GM21619 (cell line): ENCODE data around the gene KLF16.

Experiments
- ATAC-seq: cut with Tn5 transposase; IDR thresholded peaks from one replicate; pipeline ENCODE4 v1.9.1; 2021; ENCODE audit not compliant: unreplicated experiment

The KLF16 gene

GRCh38 chr19:1845125-1845515 is 18.3 kb downstream of the KLF16 start:
- ATAC-seq, result no peak

GRCh38 chr19:1844513-1845124 is 18.8 kb downstream of the KLF16 start:
- ATAC-seq, result no peak

- no peak for ATAC-seq
Measured at GRCh38 chr19:1843646-1844394, 19.6 kb downstream of the KLF16 start.

GRCh38 chr19:1843116-1843515 is 20.3 kb downstream of the KLF16 start:
- no peak for ATAC-seq

GRCh38 chr19:1841209-1841924 is 22.0 kb downstream of the KLF16 start:
- no peak for ATAC-seq

GRCh38 chr19:1840541-1841115 is 22.8 kb downstream of the KLF16 start:
- ATAC-seq, result no peak

GRCh38 chr19:1839658-1840540 is 23.5 kb downstream of the KLF16 start:
- no peak for ATAC-seq

- ATAC-seq, result no peak
Measured at GRCh38 chr19:1837625-1838105, 25.7 kb downstream of the KLF16 start.

GRCh38 chr19:1837222-1837565 is 26.2 kb downstream of the KLF16 start:
- ATAC-seq, result no peak

- no peak for ATAC-seq
Measured at GRCh38 chr19:1836458-1837221, 26.7 kb downstream of the KLF16 start.

- ATAC-seq, result no peak
Measured at GRCh38 chr19:1833540-1833939, 29.8 kb downstream of the KLF16 start.

- no peak for ATAC-seq
Measured at GRCh38 chr19:1832046-1832663, 31.2 kb downstream of the KLF16 start.

GRCh38 chr19:1830978-1831377 is 32.4 kb downstream of the KLF16 start:
- ATAC-seq, result no peak

GRCh38 chr19:1830568-1830967 is 32.8 kb downstream of the KLF16 start:
- ATAC-seq, result no peak

GRCh38 chr19:1829958-1830357 is 33.4 kb downstream of the KLF16 start:
- ATAC-seq, result no peak

GRCh38 chr19:1828279-1829238 is 34.8 kb downstream of the KLF16 start:
- no peak for ATAC-seq

- ATAC-seq, result no peak
Measured at GRCh38 chr19:1827566-1828278, 35.7 kb downstream of the KLF16 start.
